Tibial nerve (tissue), 3 donors: ENCODE results near the gene BAHCC1.

ENCODE experiments used
- POLR2A ChIP-seq, 2 donors: fragments of 450-650 bp; IDR thresholded peaks; one replicate each; pipeline ENCODE4 v1.6.1; 2017; ENCODE audit warnings: antibody characterized with exemption in 2 of 2, mild to moderate bottlenecking in 2 of 2, moderate library complexity in 2 of 2
- TF ChIP-seq, protein P1 (sequence below), 5 experiments: fragments of 200-600 bp in 3 of 5; fragments of 450-650 bp in 2 of 5; sonication (generic) in 3 of 5; IDR thresholded peaks; one replicate each; pipeline ENCODE4 v1.5.1; 2016 to 2019; ENCODE audit warnings: antibody characterized with exemption in 5 of 5, mild to moderate bottlenecking in 3 of 5, moderate library complexity in 2 of 5

DNA sequence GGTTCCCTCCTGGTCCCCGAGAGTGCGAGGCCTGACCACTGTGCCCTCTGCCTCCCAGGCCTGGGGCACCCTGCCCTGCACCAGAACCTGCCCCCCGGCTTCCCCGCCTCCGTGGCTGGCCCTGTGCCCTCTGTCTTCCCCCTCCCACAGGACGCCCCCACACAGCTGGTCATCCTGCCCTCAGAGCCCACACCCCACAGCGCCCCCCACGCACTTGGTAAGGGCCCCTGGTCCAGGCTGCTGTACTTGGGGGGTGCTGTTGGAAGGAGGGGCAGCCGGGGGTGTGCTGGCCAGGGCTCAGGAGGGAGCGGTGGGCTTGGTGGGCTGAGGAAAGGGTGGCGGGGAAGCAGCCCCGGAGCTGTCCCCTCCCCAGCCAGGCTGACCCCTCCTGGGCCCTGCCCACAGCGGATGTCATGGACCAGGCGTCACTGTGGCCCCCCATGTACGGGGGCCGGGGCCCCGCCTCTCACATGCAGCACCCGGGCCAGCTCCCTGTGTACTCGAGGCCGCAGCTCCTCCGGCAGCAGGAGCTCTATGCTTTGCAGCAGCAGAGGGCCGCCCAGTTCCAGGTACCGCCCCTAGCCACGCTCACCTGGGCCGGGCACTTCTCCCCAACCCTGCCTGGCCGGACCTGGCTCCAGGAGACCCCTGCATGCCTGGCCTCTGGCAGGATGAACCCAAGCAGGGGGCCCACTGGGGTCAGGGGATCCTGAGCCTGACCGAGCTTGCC is 49.5 kb downstream of the BAHCC1 start:
- TF ChIP-seq, protein P1, sequence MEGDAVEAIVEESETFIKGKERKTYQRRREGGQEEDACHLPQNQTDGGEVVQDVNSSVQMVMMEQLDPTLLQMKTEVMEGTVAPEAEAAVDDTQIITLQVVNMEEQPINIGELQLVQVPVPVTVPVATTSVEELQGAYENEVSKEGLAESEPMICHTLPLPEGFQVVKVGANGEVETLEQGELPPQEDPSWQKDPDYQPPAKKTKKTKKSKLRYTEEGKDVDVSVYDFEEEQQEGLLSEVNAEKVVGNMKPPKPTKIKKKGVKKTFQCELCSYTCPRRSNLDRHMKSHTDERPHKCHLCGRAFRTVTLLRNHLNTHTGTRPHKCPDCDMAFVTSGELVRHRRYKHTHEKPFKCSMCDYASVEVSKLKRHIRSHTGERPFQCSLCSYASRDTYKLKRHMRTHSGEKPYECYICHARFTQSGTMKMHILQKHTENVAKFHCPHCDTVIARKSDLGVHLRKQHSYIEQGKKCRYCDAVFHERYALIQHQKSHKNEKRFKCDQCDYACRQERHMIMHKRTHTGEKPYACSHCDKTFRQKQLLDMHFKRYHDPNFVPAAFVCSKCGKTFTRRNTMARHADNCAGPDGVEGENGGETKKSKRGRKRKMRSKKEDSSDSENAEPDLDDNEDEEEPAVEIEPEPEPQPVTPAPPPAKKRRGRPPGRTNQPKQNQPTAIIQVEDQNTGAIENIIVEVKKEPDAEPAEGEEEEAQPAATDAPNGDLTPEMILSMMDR (IDR thresholded peaks at IDR 0.05), result no peak
- no peak for TF ChIP-seq POLR2A (IDR thresholded peaks at IDR 0.05)
